ENCODE data around the gene SLC14A1. TPM values are rescaled to one million over a fixed set of nuclear protein-coding genes. Genes with fewer than 3 reads are reported as not detected.

Gene SLC14A1
- total and polyA plus RNA-seq, 2 of the 4 experiments (the other 2 are of a cell fraction), result 20.5 to 31.9 TPM

GRCh38 chr18:45777393-45777792, 53.4 kb downstream of the SLC14A1 start:
- Histone ChIP-seq H3K4me1 (ENCODE audit: control insufficient read depth, insufficient read depth, low read length) (peaks cover 18% of the 10 kb centered on the region), H2BK20ac (ENCODE audit: low read depth, low read length) (peak overlapping the region; percentile 93), H2BK120ac (ENCODE audit: low read depth, low read length) (peak overlapping the region; percentile 88), H3K9me1 (ENCODE audit: insufficient read depth, low read length) (peaks cover 15% of the 10 kb centered on the region), H3K36me3 (ENCODE audit: control insufficient read depth, insufficient read depth, low read length) (no peaks in the 10 kb centered on the region), H2AK5ac (ENCODE audit: low read depth, low read length) (no peak overlapping the region; the same call in 1 of the 2 replicates), H3K18ac (ENCODE audit: low read depth, low read length) (peak overlapping the region; percentile 84; the same call in 1 of the 2 replicates), H3K4ac (ENCODE audit: low read depth, low read length) (peak overlapping the region; percentile 73; the same call in 1 of the 2 replicates), H3K9ac (ENCODE audit: low read depth, low read length) (no peak overlapping the region; the same call in 1 of the 2 replicates), H2BK5ac (ENCODE audit: low read depth, low read length, poor library complexity, severe bottlenecking) (peak overlapping the region; percentile 89), H3K4me2 (ENCODE audit: low read depth, low read length) (peak overlapping the region; percentile 30; the same call in 1 of the 2 replicates), H4K8ac (ENCODE audit: low read depth in 2 of 2, low read length in 2 of 2) (peak overlapping the region; percentile 26 to 79; a peak in 2 of 4 replicates), H3K4me3 (ENCODE audit: insufficient read depth, low read depth, low read length) (no peak overlapping the region), H3K27me3 (ENCODE audit: control insufficient read depth, insufficient read depth, low read length) (no peaks in the 10 kb centered on the region), H4K20me1 (ENCODE audit: insufficient read depth, low read length) (no peaks in the 10 kb centered on the region), H3K9me3 (ENCODE audit: control insufficient read depth, insufficient read depth, low read length) (no peaks in the 10 kb centered on the region), H3K23ac (ENCODE audit: low read depth, low read length) (peak overlapping the region; percentile 63; the same call in 1 of the 2 replicates), H2AFZ (replicated peaks; ENCODE audit: low read length, poor library complexity) (no peak overlapping the region), H3K14ac (replicated peaks; ENCODE audit: low read depth, low read length) (peak overlapping the region; percentile 61), H3K27ac (ENCODE audit: insufficient read depth, low read length) (no peak overlapping the region), H3K79me1 (ENCODE audit: low read depth in 1 of 2, low read length in 2 of 2) (peaks cover 0 to 7% of the 10 kb centered on the region in 2 experiments; a peak in 2 of 4 replicates), H3K56ac (ENCODE audit: extremely low read depth, insufficient read depth, low read length) (no peak overlapping the region), H4K91ac (ENCODE audit: insufficient read depth, low read depth, low read length) (peak overlapping the region; percentile 76; the same call in 1 of the 2 replicates), H2AK9ac (replicated peaks; ENCODE audit: low read depth, low read length, poor library complexity) (no peak overlapping the region), H2BK15ac (ENCODE audit: low read depth, low read length) (0 out of 3 replicates have a peak overlapping the region, but pooled peaks have one; percentile 73), H4K5ac (ENCODE audit: low read depth, low read length) (peak overlapping the region; percentile 91; the same call in 1 of the 2 replicates)
- ChIA-PET CTCF (interaction anchor here (1.0 kb wide), 1 partner anchor 55 kb away, joined by 3 read pairs; no protein-coding TSS in a partner anchor), POLR2A (ENCODE audit: unreplicated experiment) (no interaction called here)
- BruUV-seq (replicated peaks), result no TSS peak
- intact Hi-C loops (cut with micrococcal nuclease) (no loop called here), in situ Hi-C loops (cut with MboI; ENCODE audit: low sequenced_read_pairs) (no loop called here), dilution Hi-C loops (cut with HindIII; ENCODE audit: low sequenced_read_pairs, unreplicated experiment) (no loop called here)
- no CpG with 5 or more reads among the region's 1 CpG for WGBS, 2 experiments (ENCODE audit: extremely low coverage in 2 of 2, insufficient read length in 1 of 2)
- peak; percentile 96 for DNase-seq
- TF ChIP-seq RAD21 (IDR thresholded peaks at IDR 0.05; ENCODE audit: low read length) (peak; percentile 3; the same call in 1 of the 2 replicates), SMC3 (IDR thresholded peaks at IDR 0.05; ENCODE audit: low read depth, low read length) (peak; percentile 17; the same call in 1 of the 2 replicates), CHD1 (IDR thresholded peaks at IDR 0.05; ENCODE audit: low read depth, low read length) (no peak), BHLHE40 (IDR thresholded peaks at IDR 0.05; ENCODE audit: low read depth, low read length) (no peak), MAFK (IDR thresholded peaks at IDR 0.05; ENCODE audit: low read depth, low read length) (peak; percentile 63), CEBPB (IDR thresholded peaks at IDR 0.05; ENCODE audit: low read depth, low read length) (peak; percentile 42; the same call in 1 of the 2 replicates), NFE2L2 (IDR thresholded peaks at IDR 0.05; ENCODE audit: low read depth, low read length) (peak; percentile 75), FOS (IDR thresholded peaks at IDR 0.05; ENCODE audit: low read depth, low read length) (peak; percentile 83)
- TF ChIP-seq, protein P1, sequence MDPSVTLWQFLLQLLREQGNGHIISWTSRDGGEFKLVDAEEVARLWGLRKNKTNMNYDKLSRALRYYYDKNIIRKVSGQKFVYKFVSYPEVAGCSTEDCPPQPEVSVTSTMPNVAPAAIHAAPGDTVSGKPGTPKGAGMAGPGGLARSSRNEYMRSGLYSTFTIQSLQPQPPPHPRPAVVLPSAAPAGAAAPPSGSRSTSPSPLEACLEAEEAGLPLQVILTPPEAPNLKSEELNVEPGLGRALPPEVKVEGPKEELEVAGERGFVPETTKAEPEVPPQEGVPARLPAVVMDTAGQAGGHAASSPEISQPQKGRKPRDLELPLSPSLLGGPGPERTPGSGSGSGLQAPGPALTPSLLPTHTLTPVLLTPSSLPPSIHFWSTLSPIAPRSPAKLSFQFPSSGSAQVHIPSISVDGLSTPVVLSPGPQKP (IDR thresholded peaks at IDR 0.05; ENCODE audit: borderline replicate concordance, low read depth, low read length), result no peak
- TF ChIP-seq, protein P2, sequence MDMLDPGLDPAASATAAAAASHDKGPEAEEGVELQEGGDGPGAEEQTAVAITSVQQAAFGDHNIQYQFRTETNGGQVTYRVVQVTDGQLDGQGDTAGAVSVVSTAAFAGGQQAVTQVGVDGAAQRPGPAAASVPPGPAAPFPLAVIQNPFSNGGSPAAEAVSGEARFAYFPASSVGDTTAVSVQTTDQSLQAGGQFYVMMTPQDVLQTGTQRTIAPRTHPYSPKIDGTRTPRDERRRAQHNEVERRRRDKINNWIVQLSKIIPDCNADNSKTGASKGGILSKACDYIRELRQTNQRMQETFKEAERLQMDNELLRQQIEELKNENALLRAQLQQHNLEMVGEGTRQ (IDR thresholded peaks at IDR 0.05; ENCODE audit: low read depth, low read length), result no peak
- TF ChIP-seq, protein P3, sequence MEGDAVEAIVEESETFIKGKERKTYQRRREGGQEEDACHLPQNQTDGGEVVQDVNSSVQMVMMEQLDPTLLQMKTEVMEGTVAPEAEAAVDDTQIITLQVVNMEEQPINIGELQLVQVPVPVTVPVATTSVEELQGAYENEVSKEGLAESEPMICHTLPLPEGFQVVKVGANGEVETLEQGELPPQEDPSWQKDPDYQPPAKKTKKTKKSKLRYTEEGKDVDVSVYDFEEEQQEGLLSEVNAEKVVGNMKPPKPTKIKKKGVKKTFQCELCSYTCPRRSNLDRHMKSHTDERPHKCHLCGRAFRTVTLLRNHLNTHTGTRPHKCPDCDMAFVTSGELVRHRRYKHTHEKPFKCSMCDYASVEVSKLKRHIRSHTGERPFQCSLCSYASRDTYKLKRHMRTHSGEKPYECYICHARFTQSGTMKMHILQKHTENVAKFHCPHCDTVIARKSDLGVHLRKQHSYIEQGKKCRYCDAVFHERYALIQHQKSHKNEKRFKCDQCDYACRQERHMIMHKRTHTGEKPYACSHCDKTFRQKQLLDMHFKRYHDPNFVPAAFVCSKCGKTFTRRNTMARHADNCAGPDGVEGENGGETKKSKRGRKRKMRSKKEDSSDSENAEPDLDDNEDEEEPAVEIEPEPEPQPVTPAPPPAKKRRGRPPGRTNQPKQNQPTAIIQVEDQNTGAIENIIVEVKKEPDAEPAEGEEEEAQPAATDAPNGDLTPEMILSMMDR (conservative IDR thresholded peaks at IDR 0.05; ENCODE audit: low read depth, low read length), result 0 out of 2 replicates have a peak, but pooled peaks have one; percentile 2
- peak; percentile 77 for ATAC-seq (ENCODE audit: low read depth)
